VCaP (cell line): ENCODE data around the gene PRR11.

Experiments
- H3K27ac ChIP-seq: fragments of 450-650 bp; 2 replicates; pipeline ENCODE4 v1.5.1; 2017
- TF ChIP-seq, protein P1 (sequence below): fragments of 450-650 bp; conservative IDR thresholded peaks from 2 replicates; pipeline ENCODE4 v1.5.1; 2017; ENCODE audit warnings: mild to moderate bottlenecking, moderate library complexity

PRR11 gene

DNA sequence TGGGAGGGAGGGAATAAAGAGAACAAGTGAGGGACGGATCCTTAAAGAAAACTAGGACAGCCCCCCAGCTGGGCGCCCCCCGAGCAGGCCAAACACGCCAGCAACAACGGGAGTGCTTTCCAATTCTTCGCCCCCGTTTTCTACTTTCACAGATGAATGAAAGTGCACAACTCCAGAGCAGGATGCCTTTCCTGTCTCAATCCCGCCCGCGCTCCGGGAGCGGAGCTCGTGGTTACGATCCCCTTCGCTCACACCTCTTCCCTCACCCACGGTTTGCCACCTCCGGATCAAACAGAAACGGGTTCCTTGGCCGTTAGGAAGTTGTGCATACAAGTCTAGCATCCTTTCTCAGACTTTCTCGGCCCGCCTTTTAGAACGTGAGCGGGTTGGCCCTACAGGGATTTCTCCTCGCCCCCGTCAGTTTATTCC, 1.2 kb upstream of the PRR11 start:
- TF ChIP-seq, protein P1, sequence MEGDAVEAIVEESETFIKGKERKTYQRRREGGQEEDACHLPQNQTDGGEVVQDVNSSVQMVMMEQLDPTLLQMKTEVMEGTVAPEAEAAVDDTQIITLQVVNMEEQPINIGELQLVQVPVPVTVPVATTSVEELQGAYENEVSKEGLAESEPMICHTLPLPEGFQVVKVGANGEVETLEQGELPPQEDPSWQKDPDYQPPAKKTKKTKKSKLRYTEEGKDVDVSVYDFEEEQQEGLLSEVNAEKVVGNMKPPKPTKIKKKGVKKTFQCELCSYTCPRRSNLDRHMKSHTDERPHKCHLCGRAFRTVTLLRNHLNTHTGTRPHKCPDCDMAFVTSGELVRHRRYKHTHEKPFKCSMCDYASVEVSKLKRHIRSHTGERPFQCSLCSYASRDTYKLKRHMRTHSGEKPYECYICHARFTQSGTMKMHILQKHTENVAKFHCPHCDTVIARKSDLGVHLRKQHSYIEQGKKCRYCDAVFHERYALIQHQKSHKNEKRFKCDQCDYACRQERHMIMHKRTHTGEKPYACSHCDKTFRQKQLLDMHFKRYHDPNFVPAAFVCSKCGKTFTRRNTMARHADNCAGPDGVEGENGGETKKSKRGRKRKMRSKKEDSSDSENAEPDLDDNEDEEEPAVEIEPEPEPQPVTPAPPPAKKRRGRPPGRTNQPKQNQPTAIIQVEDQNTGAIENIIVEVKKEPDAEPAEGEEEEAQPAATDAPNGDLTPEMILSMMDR, result no peak
- peak overlapping the region; percentile 89 for H3K27ac ChIP-seq

DNA sequence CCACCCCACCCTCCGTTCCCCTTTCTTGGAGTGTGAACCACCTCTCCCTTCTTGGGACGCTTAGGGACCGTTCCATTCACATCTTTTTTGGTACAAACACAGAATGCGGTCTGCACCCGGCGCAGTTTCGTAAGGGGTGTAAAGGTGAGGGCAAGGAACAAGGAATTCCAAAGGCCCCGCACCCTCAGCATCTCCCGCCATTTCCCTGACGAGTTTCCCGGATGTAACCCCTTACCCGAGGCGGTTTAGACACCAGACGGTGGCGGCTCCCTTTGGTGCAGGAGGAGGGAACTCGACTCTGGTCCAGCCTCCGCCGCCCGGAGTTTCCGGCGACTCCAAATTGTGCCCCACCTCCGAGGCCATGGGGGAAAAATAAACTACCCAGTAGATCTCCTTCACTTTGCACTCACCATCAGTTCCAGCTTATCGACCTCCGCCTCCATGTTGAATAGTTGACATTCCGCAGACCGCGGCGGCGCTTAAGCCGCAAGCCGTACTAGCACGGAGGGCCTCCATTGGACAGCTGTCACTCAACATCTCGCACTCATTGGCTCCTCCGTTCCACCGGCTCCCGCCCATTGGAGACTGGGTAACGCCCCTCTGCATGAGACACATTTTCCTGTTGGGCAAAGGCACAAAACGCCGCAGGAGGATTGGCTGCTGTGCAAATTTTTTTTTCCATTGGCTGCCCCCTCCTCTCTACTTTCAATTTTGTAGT, 666 bp upstream of the PRR11 start, which contains the start of gene SKA2:
Gene SKA2, minus strand, starts transcription at position 466 of the 718 bp plus-strand sequence. Its CDS starts 23 bp downstream, at position 443.
- H3K27ac ChIP-seq, result peak within 1 kb of the TSS; percentile 89
- TF ChIP-seq, protein P1, result no peak

DNA sequence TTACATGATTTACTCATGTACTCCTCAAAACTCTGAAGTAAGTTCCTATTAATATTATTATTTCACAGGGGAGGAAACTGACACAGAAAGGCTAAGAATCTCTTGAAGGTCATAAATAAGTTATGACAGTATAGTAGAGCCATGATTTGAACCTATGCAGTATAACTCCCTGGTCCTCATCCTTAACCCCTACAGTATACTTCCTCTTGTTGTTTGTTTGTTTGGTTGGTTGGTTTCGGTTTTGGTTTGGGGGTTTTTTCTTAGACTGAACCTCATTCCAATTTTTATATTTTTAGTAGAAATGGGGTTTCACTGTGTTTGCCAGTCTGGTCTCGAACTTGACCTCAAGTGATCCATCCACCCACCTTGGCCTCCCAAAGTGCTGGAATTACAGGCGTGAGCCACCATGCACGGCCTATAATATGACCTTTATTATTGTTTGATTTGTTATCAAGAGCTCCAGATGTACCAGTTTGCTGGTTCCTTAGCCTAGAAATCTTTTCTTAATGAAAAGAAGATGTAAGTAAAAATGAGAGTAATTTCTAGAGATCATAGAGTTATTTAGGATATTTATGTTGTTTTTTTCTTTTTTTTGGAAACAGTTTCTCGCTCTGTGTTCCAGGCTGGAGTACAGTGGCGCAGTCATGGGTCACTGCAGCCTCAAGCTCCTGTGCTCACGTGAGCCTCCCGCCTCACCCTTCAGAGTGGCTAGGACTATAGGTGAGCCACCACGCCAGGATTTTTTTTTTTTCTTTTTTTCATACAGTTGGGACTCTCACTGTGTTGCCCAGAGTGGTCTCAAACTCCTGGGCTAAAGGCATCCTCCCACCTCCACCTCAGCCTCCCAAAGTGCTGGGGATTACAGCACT, 4.8 kb downstream of the PRR11 start:
- no peak overlapping the region for H3K27ac ChIP-seq
- TF ChIP-seq, protein P1, result no peak

DNA sequence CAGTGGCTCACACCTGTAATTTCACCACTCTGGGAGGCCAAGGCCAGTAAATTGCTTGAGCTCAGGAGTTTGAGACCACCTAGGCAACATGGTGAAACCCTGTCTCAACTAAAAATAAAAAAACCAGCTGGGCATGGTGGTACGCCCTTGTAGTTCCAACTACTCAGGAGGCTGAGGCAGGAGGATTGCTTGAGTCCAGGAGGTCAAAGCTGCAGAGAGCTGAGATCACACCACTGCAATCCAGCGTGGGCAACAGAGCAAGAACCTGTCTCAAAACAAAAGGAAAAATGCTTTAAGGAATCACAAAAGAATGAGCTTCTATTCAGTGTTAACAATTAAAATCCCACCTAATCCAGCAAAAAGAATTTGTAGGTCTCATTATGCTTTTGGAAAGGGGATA, 5.9 kb downstream of the PRR11 start:
- TF ChIP-seq, protein P1, result no peak
- H3K27ac ChIP-seq, result no peak overlapping the region

DNA sequence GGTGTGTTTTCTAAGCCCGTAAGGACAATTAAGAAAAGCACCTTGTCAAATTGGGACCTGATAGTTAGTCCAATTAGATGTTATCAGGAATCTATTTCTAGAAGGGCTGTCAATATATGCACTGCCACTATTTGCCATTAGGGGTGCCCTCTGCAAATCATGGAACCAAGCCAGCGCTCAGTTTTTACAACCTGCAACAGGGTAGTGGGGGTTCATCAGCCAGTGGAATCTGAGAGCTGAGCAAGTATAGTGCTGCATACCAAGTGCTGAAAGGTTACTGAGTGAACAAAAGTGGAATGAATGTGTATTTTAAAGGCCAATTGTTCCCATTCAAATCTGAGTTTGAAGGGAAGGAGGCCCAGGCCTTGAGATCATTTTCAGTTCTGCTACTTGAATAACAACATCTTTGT, 10.4 kb downstream of the PRR11 start:
- peak overlapping the region; percentile 13; the same call in 1 of the 2 replicates for H3K27ac ChIP-seq
- TF ChIP-seq, protein P1, result peak; percentile 75

DNA sequence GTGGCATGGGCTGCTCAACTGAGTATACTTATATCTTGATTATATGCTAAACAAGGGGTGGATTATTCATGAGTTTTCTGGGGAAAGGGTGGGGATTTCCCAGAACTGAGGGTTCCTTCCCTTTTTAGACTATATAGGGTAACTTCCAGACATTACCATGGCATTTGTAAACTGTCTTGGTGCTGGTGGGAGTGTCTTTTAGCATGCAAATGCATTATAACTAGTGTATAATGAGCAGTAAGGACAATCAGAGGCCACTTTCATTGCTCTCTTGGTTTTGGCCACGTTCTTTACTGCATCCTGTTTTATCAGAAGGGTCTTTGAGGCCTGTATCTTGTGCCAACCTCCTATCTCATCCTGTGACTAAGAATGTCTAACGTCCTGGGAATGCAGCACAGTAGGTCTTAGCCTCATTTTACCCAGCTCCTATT, 12.0 kb downstream of the PRR11 start:
- H3K27ac ChIP-seq, result no peak overlapping the region
- TF ChIP-seq, protein P1, result no peak

DNA sequence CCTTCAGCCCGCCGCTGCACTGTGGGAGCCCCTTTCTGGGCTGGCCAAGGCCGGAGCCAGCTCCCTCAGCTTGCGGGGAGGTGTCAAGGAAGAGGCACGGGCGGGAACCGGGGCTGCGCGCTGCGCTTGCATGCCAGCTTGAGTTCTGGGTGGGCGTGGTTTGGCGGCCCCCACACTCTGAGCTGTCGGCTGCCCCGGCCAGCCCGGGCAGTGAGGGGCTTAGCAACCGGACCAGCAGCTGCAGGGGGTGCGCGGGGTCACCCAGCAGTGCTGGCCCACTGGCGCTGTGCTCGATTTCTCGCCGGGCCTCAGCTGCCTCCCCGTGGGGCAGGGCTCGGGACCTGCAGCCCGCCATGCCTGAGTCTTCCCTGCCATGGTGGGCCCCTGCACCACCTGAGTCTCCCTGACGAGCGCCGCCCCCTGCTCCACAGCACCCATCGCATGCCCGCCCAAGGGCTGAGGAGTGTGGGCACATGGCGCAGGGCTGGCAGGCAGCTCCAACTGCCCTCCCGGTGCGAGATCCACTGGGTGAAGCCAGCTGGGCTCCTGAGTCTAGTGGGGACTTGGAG, 17.0 kb downstream of the PRR11 start:
- no peak overlapping the region for H3K27ac ChIP-seq
- TF ChIP-seq, protein P1, result no peak
